HUDEP-2 (cell line): ENCODE data around the gene LRRC8D.
A peak's percentile ranks its signal among the peaks of the same experiment; 100 is the strongest.

Experiments
- DNase-seq, 76 experiments: peaks; one replicate each; lab custom pipeline; 2025; ENCODE audit not compliant: unreplicated experiment in 76 of 76; lab: John Stamatoyannopoulos, UW

The LRRC8D gene

DNA sequence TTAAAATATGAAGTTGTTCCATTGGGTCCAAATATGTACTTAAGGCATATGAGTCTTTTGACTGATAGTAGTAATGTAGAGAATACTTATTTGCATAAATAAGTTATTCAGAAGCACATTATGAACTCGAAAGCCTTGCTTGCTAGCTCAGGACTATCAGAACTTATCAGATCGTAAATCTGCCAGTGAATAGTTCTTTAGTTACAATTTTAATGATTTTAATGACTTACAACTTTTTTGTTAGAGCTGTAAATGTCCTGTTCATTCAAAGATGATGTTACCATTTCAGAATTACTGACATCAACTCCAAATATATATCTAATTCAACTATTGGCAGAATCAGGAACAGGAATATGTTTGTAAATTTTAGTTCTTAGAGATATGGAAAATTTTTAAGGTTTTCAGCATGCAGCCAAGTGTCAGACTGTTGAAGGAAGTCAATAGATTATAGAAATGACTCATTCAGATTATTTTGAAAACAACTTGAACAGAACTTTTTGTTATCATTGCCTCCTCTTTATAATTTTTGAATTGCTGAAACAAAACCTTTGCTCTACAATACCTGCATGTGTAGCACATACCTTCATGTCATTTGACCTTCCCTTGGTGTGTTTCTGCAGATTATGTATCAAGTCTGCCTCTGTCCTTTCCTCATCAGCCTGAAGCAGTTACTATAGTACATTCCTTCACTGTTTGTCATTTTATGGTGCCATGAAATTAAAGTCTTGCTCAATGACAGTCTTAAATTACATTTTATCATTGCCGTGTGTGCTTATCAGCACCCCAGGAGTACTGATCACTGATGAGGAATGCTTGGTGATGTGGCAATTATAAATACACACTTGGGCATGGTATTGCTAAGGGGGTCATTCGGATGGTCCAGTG, 44.9 kb downstream of the LRRC8D start:
- peak in 1 of 76 experiments; percentile 12 for DNase-seq

DNA sequence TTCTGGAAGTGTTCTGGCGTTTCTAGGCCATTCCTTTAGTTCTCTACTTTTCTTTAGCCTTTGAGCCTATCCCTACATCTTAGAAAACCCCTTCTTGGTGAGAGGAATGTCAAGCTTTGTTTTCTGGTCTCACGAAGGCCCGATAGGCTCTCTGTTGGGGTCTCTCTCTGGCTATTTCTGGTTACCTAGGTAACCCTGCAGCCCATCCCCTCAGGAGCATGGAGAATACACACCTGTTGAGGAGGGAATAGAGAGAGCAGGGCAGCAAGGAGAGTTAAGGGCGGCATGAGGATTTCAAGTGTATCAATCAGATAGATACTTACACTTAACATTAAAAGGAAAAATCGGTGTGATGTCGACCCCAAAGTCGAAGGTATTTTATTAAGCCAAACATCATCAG, 45.7 kb downstream of the LRRC8D start:
- no peak for DNase-seq

DNA sequence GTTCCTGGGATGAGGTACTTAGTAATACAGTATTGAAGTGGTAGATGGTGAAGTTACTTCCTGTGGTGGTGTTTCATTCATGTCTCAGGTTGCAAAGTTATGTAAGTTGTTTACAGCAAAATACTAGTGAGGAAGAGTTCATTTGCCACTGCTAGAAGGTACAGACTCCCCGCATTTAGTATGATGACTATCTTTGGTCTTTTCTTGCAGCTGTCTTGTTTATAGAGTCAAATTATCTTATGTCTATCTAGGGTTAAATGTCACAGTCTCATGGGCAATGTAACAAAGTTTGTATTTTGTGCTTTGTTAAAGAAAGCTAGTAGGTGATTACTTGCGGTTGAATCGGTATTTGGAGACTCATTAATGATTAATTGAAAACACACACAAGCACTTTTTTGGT, 50.2 kb downstream of the LRRC8D start:
- DNase-seq, result no peak

- no peak for DNase-seq
Observed at GRCh38 chr1:89871768-89872473, 51.1 kb downstream of the LRRC8D start.

- DNase-seq, result no peak
Observed at GRCh38 chr1:89872567-89872966, 51.7 kb downstream of the LRRC8D start.

- DNase-seq, result no peak
Observed at GRCh38 chr1:89873288-89873687, 52.5 kb downstream of the LRRC8D start.

DNA sequence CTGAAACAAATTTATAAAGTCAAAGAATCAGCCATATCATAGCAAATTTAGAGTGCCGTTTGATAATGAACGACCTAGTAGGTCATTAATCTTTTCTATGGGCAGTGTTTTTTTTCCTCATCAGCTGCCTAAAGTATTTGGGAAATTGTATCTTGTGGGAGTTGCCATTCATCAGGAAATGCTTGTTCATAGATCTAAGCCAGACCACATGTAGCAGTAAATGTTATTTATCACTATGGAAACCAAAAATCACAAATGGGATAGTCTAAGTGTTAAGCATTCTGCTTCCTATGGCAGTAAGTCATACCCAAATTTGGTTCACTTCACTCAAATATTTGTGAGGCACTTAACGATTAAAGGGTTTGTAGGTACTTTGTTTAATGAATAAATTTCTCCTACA, 52.9 kb downstream of the LRRC8D start:
- DNase-seq, result no peak

- DNase-seq, result no peak
Observed at GRCh38 chr1:89876463-89876862, 55.6 kb downstream of the LRRC8D start.

DNA sequence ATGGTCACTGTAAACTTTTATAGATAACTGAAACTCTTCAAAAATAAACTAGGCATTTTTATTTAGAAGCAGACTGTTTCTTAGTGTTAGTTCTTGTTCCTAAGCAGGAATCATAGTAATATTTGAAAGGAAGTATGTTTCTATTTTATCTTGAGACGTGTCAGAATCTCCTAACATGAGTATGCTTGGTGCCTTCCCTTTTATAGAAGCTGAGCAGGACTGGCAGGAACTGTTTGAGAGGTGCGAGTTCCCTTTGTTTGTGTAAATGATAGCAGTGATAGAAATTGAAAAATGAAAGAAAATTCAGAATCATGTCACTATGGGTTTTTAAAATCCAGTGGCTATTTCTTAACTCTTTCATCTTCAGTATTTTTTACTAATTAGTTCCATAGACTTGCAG, 56.9 kb downstream of the LRRC8D start:
- DNase-seq, result peak in 1 of 76 experiments; percentile 18

- no peak for DNase-seq
Observed at GRCh38 chr1:89878256-89878655, 57.4 kb downstream of the LRRC8D start.

DNA sequence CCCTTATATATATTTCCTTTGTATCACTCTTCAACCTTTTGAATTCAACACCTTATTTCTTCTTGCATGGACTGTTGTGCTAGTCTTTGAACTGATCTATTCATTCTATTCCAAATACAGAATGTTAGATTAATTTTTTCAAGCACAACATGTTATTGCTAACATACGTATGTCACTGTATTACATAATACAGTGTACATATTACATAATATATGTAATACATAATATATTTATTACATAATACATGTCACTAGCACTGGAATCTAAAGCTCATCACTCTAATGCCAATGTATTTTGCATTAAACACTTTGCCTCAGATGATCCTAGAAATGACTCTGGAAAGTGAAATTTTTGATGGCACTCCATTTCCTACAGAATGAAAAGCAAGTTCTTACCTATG, 59.8 kb downstream of the LRRC8D start:
- no peak for DNase-seq

- peak in 1 of 76 experiments; percentile 4 for DNase-seq
Observed at GRCh38 chr1:89881415-89882058, 60.7 kb downstream of the LRRC8D start.

GRCh38 chr1:89882348-89883029, 61.7 kb downstream of the LRRC8D start:
- no peak for DNase-seq

GRCh38 chr1:89883030-89883379, 62.2 kb downstream of the LRRC8D start:
- DNase-seq, result no peak

GRCh38 chr1:89884718-89885596, 64.1 kb downstream of the LRRC8D start:
- no peak for DNase-seq

GRCh38 chr1:89887270-89887669, 66.4 kb downstream of the LRRC8D start:
- peak in 5 of 76 experiments; percentile 12 to 34 (median 28) for DNase-seq

GRCh38 chr1:89887713-89888112, 66.9 kb downstream of the LRRC8D start:
- peak in 4 of 76 experiments; percentile 5 to 44 (median 23) for DNase-seq

DNA sequence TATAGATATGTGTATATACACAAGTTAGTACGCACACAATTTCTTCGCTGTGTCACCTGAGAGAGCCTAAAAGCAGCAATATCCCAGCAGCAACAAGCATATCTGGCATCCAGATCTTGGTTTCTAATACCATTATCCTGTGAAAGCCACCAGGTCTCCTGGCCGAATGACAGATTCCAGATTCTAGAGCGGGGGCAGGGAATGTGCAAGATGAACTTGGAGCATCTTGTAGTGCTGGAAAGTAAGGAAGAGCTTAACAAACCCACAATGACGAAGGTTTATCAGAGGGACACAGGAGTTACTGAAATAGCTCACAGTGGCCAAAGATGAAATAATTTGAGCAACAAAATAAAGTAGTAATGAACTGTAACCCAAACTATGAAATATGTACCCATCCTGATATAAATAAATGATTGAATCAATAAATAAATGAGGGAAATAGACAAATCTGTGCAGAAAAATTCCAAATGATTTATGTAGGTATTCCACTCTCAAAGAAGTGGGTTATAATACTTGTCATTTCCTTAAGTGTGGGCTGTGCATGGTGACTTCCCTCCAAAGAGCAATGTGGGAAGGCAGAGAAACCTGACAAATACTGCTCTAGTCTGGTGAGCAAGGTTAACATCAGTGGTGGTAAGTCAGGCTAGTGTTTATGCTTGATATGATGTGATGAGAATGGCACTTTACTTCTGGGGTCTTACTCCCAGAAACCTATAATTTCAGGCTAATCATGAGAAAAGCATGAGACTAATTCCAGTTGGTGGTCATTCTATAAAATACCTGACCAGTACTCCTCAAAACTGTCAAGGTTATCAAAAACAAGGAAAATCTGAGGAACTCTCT, 67.9 kb downstream of the LRRC8D start:
- DNase-seq, result no peak

GRCh38 chr1:89889323-89889615, 68.4 kb downstream of the LRRC8D start:
- no peak for DNase-seq
